OCI-LY7 (cell line): Measurements from ENCODE around the gene PLXNA1.

Source experiments
- CTCF ChIP-seq: fragments of 200-600 bp; sonication (generic); conservative IDR thresholded peaks from 2 replicates; pipeline ENCODE4 v1.5.1; 2014; ENCODE audit warnings: mild to moderate bottlenecking, antibody characterized with exemption, low read length, moderate library complexity, mixed read lengths
- EZH2phosphoT487 ChIP-seq: fragments of 200-600 bp; sonication (generic); IDR thresholded peaks from 2 replicates; pipeline ENCODE4 v1.6.1; 2018; ENCODE audit warnings: low read depth, borderline replicate concordance, mild to moderate bottlenecking, mixed run types, antibody characterized with exemption, low read length, moderate library complexity, mixed read lengths

GRCh38 chr3:127009531-127009930, 26.6 kb downstream of the PLXNA1 start:
- TF ChIP-seq CTCF (no peak), EZH2phosphoT487 (no peak)
